ENCODE results near the gene PROS1.
A peak's percentile ranks its signal among the peaks of the same experiment; 100 is the strongest.

PROS1 gene

GRCh38 chr3:93973131-93974126 lies at the start of gene PROS1:
TSS of gene PROS1 (minus strand) at chr3:93973896. CDS start at chr3:93973749, 147 bp downstream.
- DNase-seq (ENCODE audit: low read depth in 2 of 2): peak; percentile 19 to 41

DNA sequence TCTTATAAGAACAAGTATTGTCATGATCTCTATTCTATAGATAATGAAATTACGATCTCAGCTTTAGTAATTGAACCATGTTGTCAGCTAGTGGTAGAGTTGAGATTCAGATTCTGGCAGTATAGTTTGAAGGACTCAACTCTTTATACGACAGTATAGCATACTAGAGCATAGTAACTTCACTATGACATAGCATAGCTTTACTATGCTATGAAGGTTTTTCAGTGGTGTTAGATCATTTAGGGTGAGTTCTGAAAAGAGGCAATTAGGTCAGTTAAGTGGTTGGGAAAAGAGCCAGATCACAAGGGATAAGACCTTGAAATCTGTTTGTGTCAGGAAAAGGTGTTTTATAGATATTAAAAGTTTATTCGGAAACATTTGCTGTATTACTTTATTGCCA lies 46.6 kb upstream of the PROS1 start:
- DNase-seq (ENCODE audit: low read depth in 2 of 2): no peak

DNA sequence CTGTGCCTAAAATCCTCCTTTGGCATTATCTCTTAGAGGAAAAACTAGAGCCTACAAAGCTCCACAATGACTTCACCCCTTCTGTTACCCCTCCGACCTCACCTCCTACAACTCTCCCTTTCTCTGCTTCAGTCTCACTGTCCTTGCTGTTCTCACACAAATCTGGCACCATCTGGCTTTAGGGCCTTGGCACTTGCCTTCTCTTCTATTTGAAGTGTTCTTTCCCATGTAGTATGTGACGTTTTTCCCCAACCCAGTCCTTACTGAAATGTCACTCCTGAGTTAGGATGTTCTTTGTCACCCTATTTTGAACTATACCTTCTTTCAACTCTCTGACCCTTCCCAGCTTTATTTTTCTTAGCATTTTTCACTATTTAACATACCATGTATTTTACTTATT lies 46.0 kb upstream of the PROS1 start:
- no peak for DNase-seq (ENCODE audit: low read depth in 2 of 2)

DNA sequence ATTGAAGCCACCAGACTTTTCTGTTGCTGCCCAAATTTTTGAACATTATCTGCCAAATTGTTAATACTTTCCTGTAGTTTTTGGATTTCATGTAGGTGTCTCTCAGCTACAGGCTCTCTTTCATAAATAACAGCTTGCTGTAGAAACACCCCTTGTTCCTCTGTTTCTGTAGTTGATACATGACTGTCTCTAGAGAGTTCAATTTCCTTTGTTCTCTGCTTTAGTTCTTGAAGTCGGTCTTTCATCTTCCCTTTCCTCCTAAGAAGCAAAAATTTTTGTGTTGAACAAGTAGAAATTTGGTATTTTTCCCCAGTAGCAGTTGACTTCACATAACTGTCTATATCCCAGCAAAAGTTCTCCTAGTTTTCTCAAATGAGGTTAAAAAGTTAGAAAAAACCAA lies 41.3 kb upstream of the PROS1 start:
- DNase-seq (ENCODE audit: low read depth in 2 of 2): no peak

- DNase-seq (ENCODE audit: low read depth in 2 of 2): no peak
Measured at GRCh38 chr3:94012185-94012584, 38.5 kb upstream of the PROS1 start.

- DNase-seq (ENCODE audit: low read depth in 2 of 2): no peak
Measured at GRCh38 chr3:94011233-94011711, 37.6 kb upstream of the PROS1 start.

DNA sequence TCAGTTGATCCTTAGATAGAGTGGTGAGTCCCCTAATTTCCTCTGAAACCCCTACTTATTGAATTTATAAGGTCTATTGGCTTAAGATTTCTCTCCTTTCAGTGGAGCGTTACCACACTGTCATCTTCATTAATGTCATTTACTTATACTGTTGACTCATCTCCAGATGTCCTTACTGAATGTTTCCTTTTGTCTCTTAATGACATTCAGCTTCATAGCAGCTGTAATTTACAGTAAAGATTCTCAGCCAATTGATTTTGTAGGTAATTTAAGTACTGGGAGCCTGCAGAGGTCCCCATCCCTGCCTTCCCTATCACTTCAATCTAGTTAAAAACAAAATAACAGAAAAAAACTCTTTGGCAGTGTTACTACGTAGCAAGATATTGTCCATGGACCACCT lies 35.9 kb upstream of the PROS1 start:
- no peak for DNase-seq (ENCODE audit: low read depth in 2 of 2)

DNA sequence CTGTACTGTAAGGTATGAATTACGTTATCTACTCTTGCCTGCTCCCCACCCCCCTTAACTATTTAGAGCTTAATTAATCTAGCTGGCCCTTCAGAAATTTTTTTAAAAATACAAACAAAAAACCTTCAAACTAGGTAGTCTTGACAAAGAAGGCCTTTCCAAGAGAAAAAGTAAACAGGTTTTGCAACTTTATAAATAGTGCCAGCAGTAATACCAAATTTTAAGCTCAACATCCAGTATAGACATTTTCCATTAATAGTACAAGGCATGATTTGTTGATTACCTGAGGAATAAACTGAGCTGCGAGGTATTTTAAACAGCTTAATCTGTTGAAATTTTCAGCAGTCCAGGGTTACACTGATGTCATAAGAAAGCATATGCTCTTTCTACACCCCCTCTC lies 34.6 kb upstream of the PROS1 start:
- DNase-seq (ENCODE audit: low read depth in 2 of 2): no peak

- DNase-seq (ENCODE audit: low read depth in 2 of 2): no peak
Measured at GRCh38 chr3:94004301-94004910, 30.7 kb upstream of the PROS1 start.

DNA sequence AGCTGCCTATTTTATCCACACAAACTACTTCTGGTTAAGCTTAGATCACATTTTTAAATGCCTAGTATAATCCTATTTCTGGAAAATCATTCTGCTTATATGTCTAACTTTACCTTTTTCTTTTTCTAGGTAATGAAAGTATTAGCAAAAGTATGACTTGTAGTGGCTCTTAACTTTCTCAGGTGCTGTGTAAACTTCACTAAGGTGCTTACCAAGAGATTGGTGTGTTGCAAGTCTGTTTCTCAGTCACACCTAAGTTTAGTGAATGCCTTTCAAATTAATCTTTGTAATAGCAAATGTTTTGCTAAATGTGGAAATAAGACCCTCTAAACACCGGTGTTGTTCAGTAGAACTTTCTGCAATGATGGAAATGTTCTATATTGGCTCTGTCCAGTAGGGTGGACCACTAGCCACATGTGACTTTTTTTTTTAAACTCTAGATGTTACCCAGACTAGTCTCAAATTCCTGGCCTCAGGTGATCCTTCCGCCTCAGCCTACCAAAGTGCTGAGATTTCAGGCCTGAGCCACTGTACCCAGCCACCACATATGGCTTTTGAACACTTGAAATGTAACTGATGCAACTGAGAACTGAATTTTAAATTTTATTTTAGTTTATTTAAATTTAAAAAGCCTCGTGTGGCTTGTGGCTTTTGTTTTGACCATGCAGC lies 28.3 kb upstream of the PROS1 start:
- no peak for DNase-seq (ENCODE audit: low read depth in 2 of 2)

DNA sequence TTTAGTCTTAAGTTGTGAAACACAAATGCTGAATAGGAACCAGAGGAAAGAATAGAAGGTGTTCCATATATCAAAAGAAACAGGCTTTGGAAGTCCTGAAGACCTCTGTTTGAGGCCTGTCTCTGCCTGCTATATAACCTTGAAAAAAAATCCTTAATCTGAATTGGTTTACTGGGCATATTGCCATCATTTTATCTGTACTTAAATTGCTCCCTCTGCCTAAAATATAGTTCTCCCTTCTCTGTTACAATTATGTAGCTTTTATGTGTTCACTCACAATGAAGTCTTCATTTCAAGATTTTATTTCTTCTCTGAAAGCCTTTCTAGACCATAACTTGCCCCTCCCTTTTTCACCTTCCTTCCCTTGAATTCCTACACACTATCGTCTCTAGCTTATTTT lies 27.5 kb upstream of the PROS1 start:
- DNase-seq (ENCODE audit: low read depth in 2 of 2): no peak

- no peak for DNase-seq (ENCODE audit: low read depth in 2 of 2)
Measured at GRCh38 chr3:93994056-93994455, 20.4 kb upstream of the PROS1 start.

DNA sequence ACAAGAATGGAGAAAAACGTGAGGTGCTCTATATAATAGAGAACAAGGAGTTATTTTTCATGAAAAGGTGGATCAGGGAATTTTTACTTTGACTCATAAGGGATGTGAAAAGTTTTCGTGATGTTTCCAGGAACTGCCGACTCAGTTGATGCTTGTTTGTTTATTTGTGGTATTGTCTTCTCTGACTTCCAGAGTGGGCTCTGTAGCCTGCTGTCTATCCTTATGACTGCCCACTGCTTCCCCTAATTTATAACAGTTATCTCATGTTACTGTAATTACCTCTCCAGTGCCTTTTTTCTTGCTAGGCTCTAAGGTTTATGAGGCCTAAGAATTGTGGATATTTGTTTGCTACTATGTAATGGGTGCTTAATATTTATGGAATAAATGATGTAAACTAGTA lies 18.5 kb upstream of the PROS1 start:
- DNase-seq (ENCODE audit: low read depth in 2 of 2): no peak

- DNase-seq (ENCODE audit: low read depth in 2 of 2): no peak
Measured at GRCh38 chr3:93991631-93992030, 17.9 kb upstream of the PROS1 start.

DNA sequence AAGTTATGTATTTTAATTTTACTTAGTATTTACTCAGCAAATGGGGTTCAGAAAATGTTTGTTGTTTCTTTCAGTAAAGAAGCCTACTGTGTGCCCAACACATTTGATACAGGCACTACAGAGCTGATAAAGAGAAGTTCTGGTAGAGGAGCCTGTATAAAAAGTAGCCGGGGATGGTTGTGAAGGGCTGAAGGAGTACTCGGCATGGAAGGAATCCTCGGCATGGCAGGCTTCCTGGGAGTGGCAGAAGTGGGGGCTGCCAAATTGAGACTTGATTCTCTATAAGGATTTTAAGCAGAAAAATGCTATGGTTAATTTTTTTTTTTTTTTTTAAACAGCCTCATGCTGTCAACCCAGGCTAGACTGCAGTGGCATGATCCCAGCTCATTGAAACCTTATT lies 15.5 kb upstream of the PROS1 start:
- DNase-seq (ENCODE audit: low read depth in 2 of 2): no peak

GRCh38 chr3:93988764-93989163 lies 15.1 kb upstream of the PROS1 start:
- no peak for DNase-seq (ENCODE audit: low read depth in 2 of 2)

DNA sequence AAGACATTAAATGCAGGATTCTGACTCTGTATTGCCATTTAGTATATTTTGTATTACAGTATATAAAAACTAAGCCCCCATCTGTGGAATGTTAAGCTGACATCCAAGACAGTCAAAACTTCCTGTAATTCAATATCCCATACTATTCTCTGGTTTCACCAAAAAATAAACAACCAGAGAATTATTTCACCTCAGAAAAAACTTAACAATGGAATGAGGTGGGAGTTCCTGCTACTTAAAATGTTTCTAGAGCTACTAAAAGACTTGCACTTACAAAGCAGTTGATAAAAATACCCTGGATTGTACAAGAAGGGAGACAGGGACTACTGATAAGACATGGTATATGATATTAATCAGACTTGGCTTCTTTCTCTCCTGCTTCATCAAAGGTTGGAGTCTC lies 14.6 kb upstream of the PROS1 start:
- no peak for DNase-seq (ENCODE audit: low read depth in 2 of 2)

GRCh38 chr3:93984618-93985017 lies 10.9 kb upstream of the PROS1 start:
- DNase-seq (ENCODE audit: low read depth in 2 of 2): no peak

DNA sequence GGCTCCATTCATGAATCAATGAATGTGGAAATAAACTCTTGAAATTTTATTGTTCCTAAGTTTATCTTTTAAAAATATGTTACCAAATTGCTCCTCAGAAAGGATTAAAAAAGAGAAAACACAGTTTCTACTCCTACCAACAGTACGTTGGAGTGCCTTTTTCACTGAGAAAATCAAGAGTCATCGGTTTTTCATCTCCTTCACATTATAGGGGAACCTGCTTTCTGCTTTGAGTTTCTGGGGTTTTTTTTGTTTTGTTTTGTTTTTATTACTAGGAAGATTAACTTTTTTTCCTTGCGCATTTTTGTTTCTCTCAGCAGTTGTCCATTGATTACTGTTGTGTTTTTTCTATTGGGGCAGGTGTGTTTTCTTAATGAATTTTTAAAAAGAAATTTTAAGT lies 9.7 kb upstream of the PROS1 start:
- DNase-seq (ENCODE audit: low read depth in 2 of 2): no peak

DNA sequence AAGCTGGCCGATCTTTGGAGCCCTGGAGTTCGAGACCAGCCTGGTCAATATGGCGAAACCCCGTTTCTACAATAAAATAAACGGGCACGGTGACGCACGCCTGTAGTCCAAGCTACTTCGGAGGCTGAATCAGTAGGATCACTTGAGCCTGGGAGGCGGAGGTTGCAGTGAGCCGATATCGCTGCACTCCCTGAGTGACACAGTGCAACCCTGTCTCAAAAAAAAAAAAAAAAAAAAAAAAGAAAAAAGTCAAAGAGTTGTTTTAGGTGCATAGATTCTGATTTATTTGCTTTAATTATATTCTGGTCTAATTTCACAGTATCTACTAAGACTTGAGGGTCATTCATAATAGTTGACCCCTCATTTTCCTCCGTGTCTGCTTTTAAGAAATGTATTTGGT lies 8.0 kb upstream of the PROS1 start:
- no peak for DNase-seq (ENCODE audit: low read depth in 2 of 2)

- peak; percentile 89 to 91 for DNase-seq (ENCODE audit: low read depth in 2 of 2)
Measured at GRCh38 chr3:93979850-93980676, 6.4 kb upstream of the PROS1 start, which contains the start of gene ARL13B. TSS of gene ARL13B (plus strand) at chr3:93980155. CDS start at chr3:93980424, 269 bp downstream.

All from stimulated activated CD4-positive, alpha-beta T cell treated with anti-CD3 and anti-CD28 coated beads, Interleukin-15, amount 100 ng/mL, for 48 hours (primary cell).